D721Med (cell line): Measurements from ENCODE around the gene SEC61A1.

Experiments used
- DNase-seq: peaks from one replicate; pipeline ENCODE4 v3.0.0; 2011; ENCODE audit warnings: low spot score; ENCODE audit not compliant: insufficient read length
- FAIRE-seq: peaks from 2 replicates; lab custom pipeline; 2011; peaks lifted over from hg19 to GRCh38; lab: Jason Lieb, UNC
- CTCF ChIP-seq: IDR thresholded peaks from 2 replicates; pipeline ENCODE4 v1.5.1; 2012; ENCODE audit warnings: mild to moderate bottlenecking, control low read depth; ENCODE audit not compliant: insufficient read depth; ENCODE audit errors: missing control alignments

Gene SEC61A1

GRCh38 chr3:128066676-128067075 lies 14.4 kb downstream of the SEC61A1 start:
- FAIRE-seq (no peak), DNase-seq (no peak)
- TF ChIP-seq CTCF, result no peak

- TF ChIP-seq CTCF, result no peak
- FAIRE-seq (no peak), DNase-seq (no peak)
Measured at GRCh38 chr3:128067489-128067888, 15.3 kb downstream of the SEC61A1 start.

- TF ChIP-seq CTCF, result peak; percentile 55
- FAIRE-seq (no peak), DNase-seq (peak; percentile 55)
Measured at GRCh38 chr3:128068156-128068620, 16.0 kb downstream of the SEC61A1 start.

GRCh38 chr3:128069271-128069670 lies 17.0 kb downstream of the SEC61A1 start:
- DNase-seq (no peak), FAIRE-seq (no peak)
- no peak for TF ChIP-seq CTCF

- no peak for TF ChIP-seq CTCF
- DNase-seq, result no peak
- no peak for FAIRE-seq
Measured at GRCh38 chr3:128070898-128071591, 18.8 kb downstream of the SEC61A1 start.

GRCh38 chr3:128071771-128072453 lies 19.7 kb downstream of the SEC61A1 start:
- TF ChIP-seq CTCF, result no peak
- DNase-seq (no peak), FAIRE-seq (no peak)
